GM11168 (cell line): ENCODE data around the gene TMEM273.

ENCODE experiments used
- in situ Hi-C: fragments of 300-500 bp; cut with MboI; formaldehyde crosslinking; loops from one replicate; pipeline ENCODE4 v1.12.0; 2022; ENCODE audit warnings: low sequenced_read_pairs; ENCODE audit not compliant: unreplicated experiment

The TMEM273 gene

GRCh38 chr10:49166484-49167400, 21.4 kb downstream of the TMEM273 start:
- in situ Hi-C loops = no loop called here

- in situ Hi-C loops = no loop called here
Measured at GRCh38 chr10:49165821-49166483, 22.2 kb downstream of the TMEM273 start.

- in situ Hi-C loops = no loop called here
Measured at GRCh38 chr10:49165259-49165658, 22.9 kb downstream of the TMEM273 start.

GRCh38 chr10:49164559-49165188, 23.5 kb downstream of the TMEM273 start:
- in situ Hi-C loops = no loop called here

- in situ Hi-C loops = no loop called here
Measured at GRCh38 chr10:49163741-49164140, 24.4 kb downstream of the TMEM273 start.

GRCh38 chr10:49162761-49163310, 25.4 kb downstream of the TMEM273 start:
- in situ Hi-C loops = no loop called here

- in situ Hi-C loops = no loop called here
Measured at GRCh38 chr10:49162063-49162462, 26.1 kb downstream of the TMEM273 start.

GRCh38 chr10:49161411-49161997, 26.7 kb downstream of the TMEM273 start:
- in situ Hi-C loops = no loop called here

GRCh38 chr10:49160814-49161213, 27.4 kb downstream of the TMEM273 start:
- in situ Hi-C loops = no loop called here

- in situ Hi-C loops = no loop called here
Measured at GRCh38 chr10:49160110-49160509, 28.1 kb downstream of the TMEM273 start.

GRCh38 chr10:49158915-49159314, 29.3 kb downstream of the TMEM273 start:
- in situ Hi-C loops = no loop called here

GRCh38 chr10:49158404-49158803, 29.8 kb downstream of the TMEM273 start:
- in situ Hi-C loops = no loop called here

- in situ Hi-C loops = no loop called here
Measured at GRCh38 chr10:49157229-49157628, 31.0 kb downstream of the TMEM273 start.

- in situ Hi-C loops = no loop called here
Measured at GRCh38 chr10:49154641-49155040, 33.5 kb downstream of the TMEM273 start.

- in situ Hi-C loops = no loop called here
Measured at GRCh38 chr10:49153971-49154370, 34.2 kb downstream of the TMEM273 start.

- in situ Hi-C loops = no loop called here
Measured at GRCh38 chr10:49153115-49153514, 35.1 kb downstream of the TMEM273 start.

GRCh38 chr10:49152663-49153062, 35.5 kb downstream of the TMEM273 start:
- in situ Hi-C loops = no loop called here

GRCh38 chr10:49152037-49152436, 36.2 kb downstream of the TMEM273 start:
- in situ Hi-C loops = no loop called here

GRCh38 chr10:49151481-49151880, 36.7 kb downstream of the TMEM273 start:
- in situ Hi-C loops = no loop called here

GRCh38 chr10:49151025-49151445, 37.2 kb downstream of the TMEM273 start:
- in situ Hi-C loops = no loop called here
